Vagina (tissue), 2 donors: Measurements from ENCODE around the gene DPP6.

Source experiments
- POLR2AphosphoS5 ChIP-seq, 2 donors: sonication (generic); formaldehyde crosslinking; IDR thresholded peaks; one replicate each; pipeline ENCODE4 v1.9.0; 2017; ENCODE audit warnings: antibody characterized with exemption in 2 of 2, mild to moderate bottlenecking in 2 of 2, low read depth in 1 of 2; ENCODE audit not compliant: insufficient read depth in 1 of 2
- TF ChIP-seq, protein P1 (sequence below), 3 experiments: fragments of 450-650 bp in 2 of 3; fragments of 200-600 bp in 1 of 3; sonication (generic) in 1 of 3; IDR thresholded peaks; one replicate each; pipeline ENCODE4 v1.5.1; 2017 to 2019; ENCODE audit warnings: antibody characterized with exemption in 3 of 3, mild to moderate bottlenecking in 2 of 3, moderate library complexity in 2 of 3

- TF ChIP-seq, protein P1, sequence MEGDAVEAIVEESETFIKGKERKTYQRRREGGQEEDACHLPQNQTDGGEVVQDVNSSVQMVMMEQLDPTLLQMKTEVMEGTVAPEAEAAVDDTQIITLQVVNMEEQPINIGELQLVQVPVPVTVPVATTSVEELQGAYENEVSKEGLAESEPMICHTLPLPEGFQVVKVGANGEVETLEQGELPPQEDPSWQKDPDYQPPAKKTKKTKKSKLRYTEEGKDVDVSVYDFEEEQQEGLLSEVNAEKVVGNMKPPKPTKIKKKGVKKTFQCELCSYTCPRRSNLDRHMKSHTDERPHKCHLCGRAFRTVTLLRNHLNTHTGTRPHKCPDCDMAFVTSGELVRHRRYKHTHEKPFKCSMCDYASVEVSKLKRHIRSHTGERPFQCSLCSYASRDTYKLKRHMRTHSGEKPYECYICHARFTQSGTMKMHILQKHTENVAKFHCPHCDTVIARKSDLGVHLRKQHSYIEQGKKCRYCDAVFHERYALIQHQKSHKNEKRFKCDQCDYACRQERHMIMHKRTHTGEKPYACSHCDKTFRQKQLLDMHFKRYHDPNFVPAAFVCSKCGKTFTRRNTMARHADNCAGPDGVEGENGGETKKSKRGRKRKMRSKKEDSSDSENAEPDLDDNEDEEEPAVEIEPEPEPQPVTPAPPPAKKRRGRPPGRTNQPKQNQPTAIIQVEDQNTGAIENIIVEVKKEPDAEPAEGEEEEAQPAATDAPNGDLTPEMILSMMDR (IDR thresholded peaks at IDR 0.05): no peak
- TF ChIP-seq POLR2AphosphoS5 (IDR thresholded peaks at IDR 0.05; ENCODE audit: insufficient read depth in 1 of 2, low read depth in 1 of 2): no peak
These were observed 445.6 kb downstream of the DPP6 start for GRCh38 chr7:154497751-154498150.
